ENCODE data around the gene GLIS1.

The GLIS1 gene

DNA sequence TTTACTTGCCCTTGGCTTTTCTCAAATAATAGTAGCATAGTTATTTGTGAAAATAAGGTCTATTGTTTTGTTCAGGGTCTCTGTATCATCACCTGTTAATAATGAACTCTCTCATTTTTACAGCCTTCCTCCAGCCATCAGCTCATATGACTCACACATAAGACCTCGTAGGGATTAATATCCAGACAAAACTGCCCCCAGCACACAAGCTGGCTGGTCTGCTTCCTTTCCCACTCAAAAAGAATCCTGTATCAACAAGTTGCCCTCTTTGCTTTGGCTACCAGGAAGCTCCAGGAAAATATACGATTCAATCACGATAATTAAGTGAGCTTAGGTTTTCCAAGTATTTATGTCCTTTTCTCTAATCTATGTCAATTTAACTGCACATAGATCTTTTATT, 160.6 kb downstream of the GLIS1 start:
- WGBS (ENCODE audit: insufficient coverage) = 100% methylated on average over 3 of the region's 3 CpGs
- CTCF ChIA-PET = interaction anchor here (0.6 to 0.8 kb wide), 2 partner anchors 9 to 1881 kb away, joined by 3 read pairs; no protein-coding TSS in a partner anchor
- Histone ChIP-seq H3K9me3 (ENCODE audit: control extremely low read depth in 1 of 5, control insufficient read depth in 4 of 5, insufficient read depth in 2 of 5, low read depth in 1 of 5, low read length in 4 of 5) (no peaks in the 10 kb centered on the region), H3K27ac (ENCODE audit: insufficient read depth in 1 of 2, low read depth in 1 of 2, low read length in 2 of 2, poor library complexity in 1 of 2, severe bottlenecking in 2 of 2) (no peak overlapping the region), H3K4me3 (ENCODE audit: control insufficient read depth in 1 of 7, extremely low read depth in 1 of 7, insufficient read depth in 4 of 7, low read depth in 2 of 7, low read length in 6 of 7) (no peak overlapping the region), H3K27me3 (replicated peaks in 2 of 5; ENCODE audit: control insufficient read depth in 4 of 5, insufficient read depth in 5 of 5, low read length in 4 of 5) (no peaks in the 10 kb centered on the region), H3K36me3 (ENCODE audit: control insufficient read depth in 4 of 4, insufficient read depth in 4 of 4, low read length in 3 of 4) (no peaks in the 10 kb centered on the region), H3K4me1 (ENCODE audit: control extremely low read depth in 1 of 4, control insufficient read depth in 4 of 4, insufficient read depth in 4 of 4, low read length in 3 of 4) (peaks cover 0 to 23% (median 13%) of the 10 kb centered on the region in 4 experiments)
- no peak for DNase-seq
- POLR2A ChIA-PET = no interaction called here

DNA sequence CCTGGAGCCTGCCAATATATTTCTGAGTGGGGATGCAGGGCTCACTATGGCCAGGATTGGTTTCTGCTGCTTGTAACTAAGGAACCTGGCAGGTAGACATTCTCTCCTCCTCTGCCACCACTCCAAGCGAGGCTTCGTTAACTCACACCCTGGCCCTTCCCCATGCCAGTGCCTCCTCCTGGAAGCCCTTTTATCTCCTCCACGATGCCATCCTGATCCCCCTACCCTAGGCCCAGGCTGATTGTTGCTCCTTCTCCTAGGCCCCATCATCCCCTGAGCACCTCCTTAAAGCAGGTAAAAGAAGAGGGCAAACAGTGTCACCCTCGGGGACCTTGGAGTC, 161.2 kb downstream of the GLIS1 start:
- DNase-seq = no peak
- H3K36me3 ChIP-seq (ENCODE audit: control insufficient read depth in 4 of 4, insufficient read depth in 4 of 4, low read length in 3 of 4) = no peaks in the 10 kb centered on the region
- H3K27ac ChIP-seq (ENCODE audit: insufficient read depth in 1 of 2, low read depth in 1 of 2, low read length in 2 of 2, poor library complexity in 1 of 2, severe bottlenecking in 2 of 2) = no peak overlapping the region
- H3K4me3 ChIP-seq (ENCODE audit: control insufficient read depth in 1 of 7, extremely low read depth in 1 of 7, insufficient read depth in 4 of 7, low read depth in 2 of 7, low read length in 6 of 7) = no peak overlapping the region
- ChIA-PET POLR2A (no interaction called here), CTCF (interaction anchor here (0.8 kb wide), 1 partner anchor 9 kb away, joined by 3 read pairs; no protein-coding TSS in a partner anchor)
- peaks cover 0 to 23% (median 13%) of the 10 kb centered on the region in 4 experiments for H3K4me1 ChIP-seq (ENCODE audit: control extremely low read depth in 1 of 4, control insufficient read depth in 4 of 4, insufficient read depth in 4 of 4, low read length in 3 of 4)
- 100% methylated on average over 3 of the region's 4 CpGs for whole genome bisulfite sequencing (ENCODE audit: insufficient coverage)
- H3K27me3 ChIP-seq (replicated peaks in 2 of 5; ENCODE audit: control insufficient read depth in 4 of 5, insufficient read depth in 5 of 5, low read length in 4 of 5) = no peaks in the 10 kb centered on the region
- H3K9me3 ChIP-seq (ENCODE audit: control extremely low read depth in 1 of 5, control insufficient read depth in 4 of 5, insufficient read depth in 2 of 5, low read depth in 1 of 5, low read length in 4 of 5) = no peaks in the 10 kb centered on the region

DNA sequence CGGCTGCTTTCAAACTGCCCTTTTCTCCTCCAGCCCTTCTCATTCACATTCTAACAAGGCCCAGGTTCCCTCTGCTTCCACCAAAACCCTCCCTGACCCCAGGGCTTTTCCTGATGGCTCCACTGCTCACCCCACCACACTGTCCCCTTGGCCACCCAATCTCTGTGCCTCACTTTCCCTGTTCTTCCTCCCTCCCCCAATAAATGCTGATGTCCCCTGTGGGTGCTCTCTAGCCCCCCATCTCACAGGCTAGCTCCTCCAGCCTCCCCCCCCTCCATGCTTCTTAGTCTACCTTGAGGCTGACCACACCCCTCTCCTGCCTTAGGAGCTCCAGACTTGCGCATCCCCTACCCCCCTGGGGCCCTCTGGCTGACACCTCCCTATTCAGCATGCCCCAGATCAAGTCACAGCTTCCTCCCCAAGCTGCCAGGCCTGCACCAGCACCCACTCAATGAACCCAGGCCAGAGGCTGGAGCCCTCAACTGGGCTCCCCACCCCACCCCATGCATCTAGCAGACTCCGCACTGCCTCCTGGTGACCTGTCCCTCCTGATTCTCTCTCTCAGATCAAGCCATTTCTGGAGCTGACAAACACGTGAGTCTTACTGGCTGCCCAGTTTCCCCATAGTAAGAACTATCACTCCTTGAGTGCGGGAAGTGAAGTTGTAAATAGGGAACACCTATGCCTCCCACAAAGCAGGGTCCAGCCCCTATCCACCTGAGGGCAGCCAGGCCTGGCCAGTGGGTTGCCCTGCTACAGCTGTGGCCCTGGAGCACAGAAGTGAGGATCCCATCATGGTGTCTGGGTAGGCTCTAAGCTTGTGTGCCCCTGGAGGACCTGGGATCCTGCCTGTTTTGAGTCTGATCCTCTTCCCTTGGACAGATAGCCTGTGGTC, 161.9 kb downstream of the GLIS1 start:
- ChIA-PET POLR2A (no interaction called here), CTCF (interaction anchor here (1.2 to 2.2 kb wide), 2 partner anchors 24 to 92 kb away, joined by 4 to 9 read pairs; no protein-coding TSS in a partner anchor)
- H3K9me3 ChIP-seq (ENCODE audit: control extremely low read depth in 1 of 5, control insufficient read depth in 4 of 5, insufficient read depth in 2 of 5, low read depth in 1 of 5, low read length in 4 of 5) = no peaks in the 10 kb centered on the region
- WGBS (ENCODE audit: insufficient coverage) = 97% methylated on average over 3 of the region's 5 CpGs
- no peaks in the 10 kb centered on the region for H3K27me3 ChIP-seq (replicated peaks in 2 of 5; ENCODE audit: control insufficient read depth in 4 of 5, insufficient read depth in 5 of 5, low read length in 4 of 5)
- no peak overlapping the region for H3K27ac ChIP-seq (ENCODE audit: insufficient read depth in 1 of 2, low read depth in 1 of 2, low read length in 2 of 2, poor library complexity in 1 of 2, severe bottlenecking in 2 of 2)
- no peaks in the 10 kb centered on the region for H3K36me3 ChIP-seq (ENCODE audit: control insufficient read depth in 4 of 4, insufficient read depth in 4 of 4, low read length in 3 of 4)
- H3K4me1 ChIP-seq (ENCODE audit: control extremely low read depth in 1 of 4, control insufficient read depth in 4 of 4, insufficient read depth in 4 of 4, low read length in 3 of 4) = peaks cover 0 to 18% (median 16%) of the 10 kb centered on the region in 4 experiments
- no peak overlapping the region for H3K4me3 ChIP-seq (ENCODE audit: control insufficient read depth in 1 of 7, extremely low read depth in 1 of 7, insufficient read depth in 4 of 7, low read depth in 2 of 7, low read length in 6 of 7)
- no peak for DNase-seq

DNA sequence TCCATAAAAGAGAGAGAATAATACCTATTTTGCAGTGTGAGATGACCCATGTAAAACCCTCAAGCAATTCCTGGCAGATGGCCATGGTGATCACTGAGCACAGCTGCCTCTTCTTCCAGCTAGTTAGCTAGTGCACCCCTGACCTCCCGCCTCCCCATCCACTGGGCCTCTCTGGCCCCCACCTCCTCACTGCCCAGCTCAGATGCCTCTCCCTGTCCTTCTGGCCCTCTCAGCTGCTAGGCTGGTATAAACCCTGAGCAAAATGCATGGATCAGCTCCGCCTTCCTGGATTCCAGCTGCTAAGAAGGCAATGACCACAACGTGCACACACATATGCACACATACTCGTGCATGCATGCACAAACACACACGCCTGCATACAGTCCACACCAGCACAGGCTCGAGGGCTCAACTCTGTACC, 162.6 kb downstream of the GLIS1 start:
- 98% methylated on average over 6 of the region's 6 CpGs for WGBS (ENCODE audit: insufficient coverage)
- peaks cover 0 to 16% (median 14%) of the 10 kb centered on the region in 4 experiments for H3K4me1 ChIP-seq (ENCODE audit: control extremely low read depth in 1 of 4, control insufficient read depth in 4 of 4, insufficient read depth in 4 of 4, low read length in 3 of 4)
- no peaks in the 10 kb centered on the region for H3K36me3 ChIP-seq (ENCODE audit: control insufficient read depth in 4 of 4, insufficient read depth in 4 of 4, low read length in 3 of 4)
- no peaks in the 10 kb centered on the region for H3K27me3 ChIP-seq (replicated peaks in 2 of 5; ENCODE audit: control insufficient read depth in 4 of 5, insufficient read depth in 5 of 5, low read length in 4 of 5)
- ChIA-PET CTCF (interaction anchor here (1.2 to 2.2 kb wide), 2 partner anchors 23 to 91 kb away, joined by 4 to 9 read pairs; no protein-coding TSS in a partner anchor), POLR2A (no interaction called here)
- no peak overlapping the region for H3K27ac ChIP-seq (ENCODE audit: insufficient read depth in 1 of 2, low read depth in 1 of 2, low read length in 2 of 2, poor library complexity in 1 of 2, severe bottlenecking in 2 of 2)
- DNase-seq = no peak
- no peak overlapping the region for H3K4me3 ChIP-seq (ENCODE audit: control insufficient read depth in 1 of 7, extremely low read depth in 1 of 7, insufficient read depth in 4 of 7, low read depth in 2 of 7, low read length in 6 of 7)
- no peaks in the 10 kb centered on the region for H3K9me3 ChIP-seq (ENCODE audit: control extremely low read depth in 1 of 5, control insufficient read depth in 4 of 5, insufficient read depth in 2 of 5, low read depth in 1 of 5, low read length in 4 of 5)

DNA sequence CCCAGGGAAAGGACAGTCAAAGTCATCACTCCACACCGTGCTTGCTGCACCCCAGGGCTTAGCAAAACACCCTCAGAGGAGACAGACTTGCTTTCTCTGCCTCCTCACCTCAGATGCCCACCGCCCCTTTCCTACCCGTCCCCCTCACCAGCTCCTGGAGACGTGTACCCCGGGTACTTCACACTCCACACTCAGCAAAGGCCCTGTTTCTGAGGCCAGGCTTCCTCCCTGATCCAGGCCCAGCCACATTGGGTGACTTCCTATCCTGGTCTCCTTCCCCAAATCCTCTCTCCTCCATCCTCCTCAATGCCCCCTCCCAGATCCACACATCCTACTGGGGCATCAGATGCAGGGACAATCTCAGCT, 163.0 kb downstream of the GLIS1 start:
- CTCF ChIA-PET = interaction anchor here (1.2 to 2.2 kb wide), 3 partner anchors 9 to 91 kb away, joined by 4 to 9 read pairs (median 8); no protein-coding TSS in a partner anchor
- DNase-seq = no peak
- Histone ChIP-seq H3K36me3 (ENCODE audit: control insufficient read depth in 4 of 4, insufficient read depth in 4 of 4, low read length in 3 of 4) (no peaks in the 10 kb centered on the region), H3K9me3 (ENCODE audit: control extremely low read depth in 1 of 5, control insufficient read depth in 4 of 5, insufficient read depth in 2 of 5, low read depth in 1 of 5, low read length in 4 of 5) (no peaks in the 10 kb centered on the region), H3K4me3 (ENCODE audit: control insufficient read depth in 1 of 7, extremely low read depth in 1 of 7, insufficient read depth in 4 of 7, low read depth in 2 of 7, low read length in 6 of 7) (no peak overlapping the region), H3K4me1 (ENCODE audit: control extremely low read depth in 1 of 4, control insufficient read depth in 4 of 4, insufficient read depth in 4 of 4, low read length in 3 of 4) (peaks cover 0 to 16% (median 14%) of the 10 kb centered on the region in 4 experiments), H3K27me3 (replicated peaks in 2 of 5; ENCODE audit: control insufficient read depth in 4 of 5, insufficient read depth in 5 of 5, low read length in 4 of 5) (no peaks in the 10 kb centered on the region), H3K27ac (ENCODE audit: insufficient read depth in 1 of 2, low read depth in 1 of 2, low read length in 2 of 2, poor library complexity in 1 of 2, severe bottlenecking in 2 of 2) (no peak overlapping the region)
- whole genome bisulfite sequencing (ENCODE audit: insufficient coverage) = 74% methylated on average over 5 of the region's 5 CpGs
- POLR2A ChIA-PET = no interaction called here

DNA sequence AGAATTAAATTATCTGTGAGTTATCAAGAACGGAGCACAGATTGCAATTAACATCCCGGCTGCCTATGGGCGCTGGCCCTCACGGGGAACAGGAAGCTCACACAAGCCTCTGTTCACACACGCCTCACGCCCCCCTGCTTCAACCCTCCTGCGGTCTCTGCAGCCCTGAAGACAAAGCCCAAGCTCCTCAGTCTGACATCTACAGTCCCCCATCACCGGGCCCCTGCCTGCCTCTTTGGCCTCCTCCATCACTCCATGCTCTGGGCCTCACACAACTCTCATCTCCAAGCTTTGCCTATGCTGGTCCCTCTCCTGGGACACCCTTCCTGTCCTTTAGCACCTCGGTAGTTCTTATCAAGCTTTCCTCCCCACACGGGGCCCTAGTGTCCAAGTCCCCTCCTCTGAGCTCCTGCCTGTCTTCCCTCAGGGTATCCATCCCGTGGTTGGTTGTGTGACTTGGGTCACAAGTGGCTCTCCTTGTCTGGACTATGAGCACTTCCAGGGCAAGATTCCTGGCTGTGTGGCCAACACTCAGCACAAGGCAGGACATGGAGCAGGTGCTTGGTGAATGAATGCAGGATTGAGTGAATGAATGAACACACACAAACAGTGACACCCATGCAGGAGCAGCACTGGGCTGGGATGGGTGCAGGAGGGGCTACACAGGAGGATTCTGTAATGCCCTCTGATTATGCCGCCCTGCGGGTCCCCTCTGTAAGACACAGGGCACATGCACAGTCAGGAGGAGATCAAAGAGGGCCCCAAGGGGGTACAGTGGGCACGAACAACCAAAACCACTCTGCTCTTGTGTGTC, 163.6 kb downstream of the GLIS1 start:
- 33% methylated on average over 11 of the region's 14 CpGs for WGBS (ENCODE audit: insufficient coverage)
- H3K4me3 ChIP-seq (ENCODE audit: control insufficient read depth in 1 of 7, extremely low read depth in 1 of 7, insufficient read depth in 4 of 7, low read depth in 2 of 7, low read length in 6 of 7) = no peak overlapping the region
- ChIA-PET CTCF (interaction anchor here (0.9 to 2.3 kb wide), 5 partner anchors 10 to 89 kb away, joined by 3 to 9 read pairs (median 5); no protein-coding TSS in a partner anchor), POLR2A (no interaction called here)
- no peaks in the 10 kb centered on the region for H3K9me3 ChIP-seq (ENCODE audit: control extremely low read depth in 1 of 5, control insufficient read depth in 4 of 5, insufficient read depth in 2 of 5, low read depth in 1 of 5, low read length in 4 of 5)
- no peaks in the 10 kb centered on the region for H3K27me3 ChIP-seq (replicated peaks in 2 of 5; ENCODE audit: control insufficient read depth in 4 of 5, insufficient read depth in 5 of 5, low read length in 4 of 5)
- H3K36me3 ChIP-seq (ENCODE audit: control insufficient read depth in 4 of 4, insufficient read depth in 4 of 4, low read length in 3 of 4) = no peaks in the 10 kb centered on the region
- peak in 2 of 3 donors; percentile 69 to 76 for DNase-seq
- peaks cover 0 to 16% (median 14%) of the 10 kb centered on the region in 4 experiments for H3K4me1 ChIP-seq (ENCODE audit: control extremely low read depth in 1 of 4, control insufficient read depth in 4 of 4, insufficient read depth in 4 of 4, low read length in 3 of 4)
- H3K27ac ChIP-seq (ENCODE audit: insufficient read depth in 1 of 2, low read depth in 1 of 2, low read length in 2 of 2, poor library complexity in 1 of 2, severe bottlenecking in 2 of 2) = no peak overlapping the region

Measured in common myeloid progenitor, CD34-positive (primary cell).